PC-3 (cell line): Measurements from ENCODE around the gene POLR2C. TPM values are rescaled to one million over a fixed set of nuclear protein-coding genes. Genes with fewer than 3 reads are reported as not detected.

ENCODE experiments used
- ATAC-seq: fragments of 200-7000 bp; cut with Tn5 transposase; 2 replicates; pipeline ENCODE4 v1.9.1; 2020; ENCODE audit warnings: mild to moderate bottlenecking, moderate library complexity
- BruUV-seq: library from RNA; stranded (reverse); fragments of 400-500 nt; replicated peaks from 2 replicates; lab custom pipeline; 2021; lab: Mats Ljungman, UMichigan
- CTCF ChIA-PET: fragments of 300-600 bp; sonication (Branson Sonifier 250); formaldehyde crosslinking; loops from one replicate; lab custom pipeline; 2022; ENCODE audit warnings: antibody characterized with exemption; lab: Charles Lee
- POLR2A ChIA-PET: fragments of 300-600 bp; sonication (Branson Sonifier 250); formaldehyde crosslinking; loops from one replicate; lab custom pipeline; 2022; ENCODE audit warnings: antibody characterized with exemption; ENCODE audit not compliant: unreplicated experiment; lab: Charles Lee
- DNase-seq: peaks from one replicate; pipeline ENCODE4 v3.0.0-alpha.2; 2015
- H2AFZ ChIP-seq: fragments of 300-600 bp; sonication (generic); 2 replicates; pipeline ENCODE4 v1.6.0; 2016; ENCODE audit warnings: antibody characterized with exemption, low read length
- H3F3A ChIP-seq: fragments of 300-600 bp; sonication (generic); one replicate; pipeline ENCODE4 v1.6.0; 2017; ENCODE audit warnings: antibody characterized with exemption, low read length, control low read depth, mild to moderate bottlenecking; ENCODE audit not compliant: unreplicated experiment
- H3K27ac ChIP-seq: fragments of 300-600 bp; sonication (generic); 2 replicates; pipeline ENCODE4 v1.5.1; 2016; ENCODE audit warnings: mild to moderate bottlenecking, low read length
- H3K27me3 ChIP-seq: fragments of 300-600 bp; sonication (generic); 2 replicates; pipeline ENCODE4 v1.6.1; 2016; ENCODE audit warnings: low read length, mixed read lengths
- H3K36me3 ChIP-seq: fragments of 300-600 bp; sonication (generic); 2 replicates; pipeline ENCODE4 v1.6.1; 2016; ENCODE audit warnings: low read depth, mixed run types, low read length, mixed read lengths
- H3K4me1 ChIP-seq: fragments of 300-600 bp; sonication (generic); 2 replicates; pipeline ENCODE4 v1.5.1; 2016; ENCODE audit warnings: low read length; ENCODE audit not compliant: insufficient read depth
- H3K4me2 ChIP-seq: fragments of 300-600 bp; sonication (generic); 2 replicates; pipeline ENCODE4 v1.6.0; 2016; ENCODE audit warnings: low read length
- H3K4me3 ChIP-seq: fragments of 300-600 bp; sonication (generic); 2 replicates; pipeline ENCODE4 v1.5.1; 2016; ENCODE audit warnings: mild to moderate bottlenecking, low read length, mixed read lengths
- H3K79me2 ChIP-seq: fragments of 300-600 bp; sonication (generic); 2 replicates; pipeline ENCODE4 v1.6.1; 2017; ENCODE audit warnings: low read length, mixed read lengths
- H3K9ac ChIP-seq: fragments of 300-600 bp; sonication (generic); 2 replicates; pipeline ENCODE4 v1.6.0; 2016; ENCODE audit warnings: mild to moderate bottlenecking, low read length
- H3K9me2 ChIP-seq: fragments of 300-600 bp; sonication (generic); replicated peaks from 2 replicates; pipeline ENCODE4 v1.6.1; 2016; ENCODE audit warnings: mixed run types, low read length, mixed read lengths
- H3K9me3 ChIP-seq: fragments of 300-600 bp; sonication (generic); 2 replicates; pipeline ENCODE4 v1.6.1; 2016; ENCODE audit warnings: low read length, mixed read lengths
- H4K20me1 ChIP-seq: fragments of 300-600 bp; sonication (generic); 2 replicates; pipeline ENCODE4 v1.6.1; 2016; ENCODE audit warnings: low read length, mixed read lengths
- CTCF ChIP-seq: fragments of 300-600 bp; sonication (generic); conservative IDR thresholded peaks from 2 replicates; pipeline ENCODE4 v1.5.1; 2017; ENCODE audit warnings: antibody characterized with exemption, low read depth, mild to moderate bottlenecking, low read length
- EZH2 ChIP-seq: fragments of 300-600 bp; sonication (generic); IDR thresholded peaks from one replicate; pipeline ENCODE4 v1.6.1; 2017; ENCODE audit warnings: antibody characterized with exemption, mild to moderate bottlenecking, low read length; ENCODE audit not compliant: unreplicated experiment
- EZH2phosphoT487 ChIP-seq: fragments of 300-600 bp; sonication (generic); IDR thresholded peaks from 2 replicates; pipeline ENCODE4 v1.6.1; 2018; ENCODE audit warnings: mild to moderate bottlenecking, antibody characterized with exemption, low read length, borderline replicate concordance
- intact Hi-C: fragments of 100-400 bp; cut with micrococcal nuclease; formaldehyde crosslinking; loops from 2 replicates; pipeline ENCODE4 v1.9.0; 2023
- total RNA-seq: library from RNA; depleted of rRNA; stranded (reverse); fragments of >200 nt; gene quantifications from 2 replicates; pipeline ENCODE4 v1.2.3, GENCODE V29; 2014

POLR2C gene
- total RNA-seq, 1 experiment from 2014 or later, result 114 TPM

DNA sequence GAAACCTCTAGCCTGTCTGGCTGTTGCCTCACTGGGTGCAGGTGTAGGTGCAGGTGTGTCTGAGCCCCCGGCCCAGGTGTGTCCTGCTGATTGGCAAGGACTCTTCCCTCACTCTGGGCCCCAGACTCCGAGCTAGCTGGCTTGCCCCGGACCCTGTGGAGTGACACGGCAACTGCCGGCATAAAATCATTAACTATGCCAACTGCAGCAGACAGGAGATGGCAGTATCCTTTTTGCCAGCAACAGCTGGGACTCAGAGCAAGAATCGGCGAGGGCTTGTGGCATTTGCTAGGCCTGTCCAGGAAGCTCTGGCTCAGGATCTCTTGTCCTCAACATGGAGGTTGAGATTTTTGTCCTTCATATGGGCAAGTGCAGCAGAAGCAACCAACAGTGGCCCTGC is 36.1 kb upstream of the POLR2C start:
- Histone ChIP-seq H3K9me2 (no peaks in the 10 kb centered on the region), H3F3A (no peaks in the 10 kb centered on the region), H2AFZ (no peak overlapping the region), H3K9me3 (no peaks in the 10 kb centered on the region), H3K36me3 (peaks cover 6% of the 10 kb centered on the region), H3K4me3 (no peak overlapping the region), H3K27ac (no peak overlapping the region), H3K27me3 (no peaks in the 10 kb centered on the region), H3K4me2 (no peak overlapping the region), H3K9ac (no peak overlapping the region), H3K4me1 (no peaks in the 10 kb centered on the region), H4K20me1 (no peaks in the 10 kb centered on the region), H3K79me2 (no peaks in the 10 kb centered on the region)
- DNase-seq (no peak), ATAC-seq (no peak)
- intact Hi-C loops, result no loop called here
- ChIA-PET POLR2A (no interaction called here), CTCF (no interaction called here)
- no TSS peak for BruUV-seq
- no peak for TF ChIP-seq EZH2
- TF ChIP-seq EZH2phosphoT487, result no peak
- TF ChIP-seq CTCF, result no peak

GRCh38 chr16:57427307-57427706 is 35.2 kb upstream of the POLR2C start:
- no peaks in the 10 kb centered on the region for H3K9me2 ChIP-seq
- BruUV-seq, result no TSS peak
- no peaks in the 10 kb centered on the region for H4K20me1 ChIP-seq
- H3K4me1 ChIP-seq, result no peaks in the 10 kb centered on the region
- no peaks in the 10 kb centered on the region for H3K9me3 ChIP-seq
- H2AFZ ChIP-seq, result no peak overlapping the region
- ATAC-seq (no peak), DNase-seq (no peak)
- no peak overlapping the region for H3K4me3 ChIP-seq
- no peak overlapping the region for H3K4me2 ChIP-seq
- no peaks in the 10 kb centered on the region for H3K79me2 ChIP-seq
- CTCF ChIA-PET, result no interaction called here
- H3K9ac ChIP-seq, result no peak overlapping the region
- intact Hi-C loops, result no loop called here
- no peaks in the 10 kb centered on the region for H3K27me3 ChIP-seq
- no peak overlapping the region for H3K27ac ChIP-seq
- peaks cover 6% of the 10 kb centered on the region for H3K36me3 ChIP-seq
- TF ChIP-seq EZH2phosphoT487, result no peak
- TF ChIP-seq EZH2, result no peak
- TF ChIP-seq CTCF, result no peak
- POLR2A ChIA-PET, result no interaction called here
- no peaks in the 10 kb centered on the region for H3F3A ChIP-seq

DNA sequence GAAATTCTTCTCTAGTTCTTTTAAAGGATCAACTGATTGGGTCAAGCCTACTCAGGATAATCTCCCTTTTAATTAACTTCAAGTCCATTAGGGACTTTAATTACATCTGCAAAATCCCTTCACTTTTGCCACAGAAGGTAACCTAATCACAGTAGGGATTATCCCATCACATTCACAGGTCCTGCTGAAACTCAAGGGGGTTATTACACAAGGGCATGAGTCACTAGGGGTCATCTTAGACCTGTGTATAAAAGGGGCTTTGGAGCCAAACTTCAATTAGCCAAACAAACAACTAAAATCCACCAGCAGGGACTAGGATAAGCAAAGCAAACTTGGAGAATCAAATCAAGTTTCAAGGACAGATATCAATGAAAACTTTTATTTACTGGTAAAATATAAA is 34.7 kb upstream of the POLR2C start:
- DNase-seq, result no peak
- H3K9ac ChIP-seq, result no peak overlapping the region
- H3K9me3 ChIP-seq, result no peaks in the 10 kb centered on the region
- no peak overlapping the region for H2AFZ ChIP-seq
- no peaks in the 10 kb centered on the region for H3F3A ChIP-seq
- no peak for TF ChIP-seq EZH2phosphoT487
- no peak for TF ChIP-seq CTCF
- no peak for TF ChIP-seq EZH2
- no peaks in the 10 kb centered on the region for H3K9me2 ChIP-seq
- no peaks in the 10 kb centered on the region for H3K27me3 ChIP-seq
- CTCF ChIA-PET, result no interaction called here
- H3K4me1 ChIP-seq, result no peaks in the 10 kb centered on the region
- no TSS peak for BruUV-seq
- no peak overlapping the region for H3K27ac ChIP-seq
- intact Hi-C loops, result no loop called here
- no peak overlapping the region for H3K4me3 ChIP-seq
- ATAC-seq, result no peak
- H3K4me2 ChIP-seq, result no peak overlapping the region
- POLR2A ChIA-PET, result no interaction called here
- H3K79me2 ChIP-seq, result no peaks in the 10 kb centered on the region
- H4K20me1 ChIP-seq, result no peaks in the 10 kb centered on the region
- peaks cover 10% of the 10 kb centered on the region for H3K36me3 ChIP-seq
